ENCODE data around the gene ACSM6.

ACSM6 gene

GRCh38 chr10:95273393-95274312 lies 79.6 kb downstream of the ACSM6 start:
- no peak for DNase-seq

DNA sequence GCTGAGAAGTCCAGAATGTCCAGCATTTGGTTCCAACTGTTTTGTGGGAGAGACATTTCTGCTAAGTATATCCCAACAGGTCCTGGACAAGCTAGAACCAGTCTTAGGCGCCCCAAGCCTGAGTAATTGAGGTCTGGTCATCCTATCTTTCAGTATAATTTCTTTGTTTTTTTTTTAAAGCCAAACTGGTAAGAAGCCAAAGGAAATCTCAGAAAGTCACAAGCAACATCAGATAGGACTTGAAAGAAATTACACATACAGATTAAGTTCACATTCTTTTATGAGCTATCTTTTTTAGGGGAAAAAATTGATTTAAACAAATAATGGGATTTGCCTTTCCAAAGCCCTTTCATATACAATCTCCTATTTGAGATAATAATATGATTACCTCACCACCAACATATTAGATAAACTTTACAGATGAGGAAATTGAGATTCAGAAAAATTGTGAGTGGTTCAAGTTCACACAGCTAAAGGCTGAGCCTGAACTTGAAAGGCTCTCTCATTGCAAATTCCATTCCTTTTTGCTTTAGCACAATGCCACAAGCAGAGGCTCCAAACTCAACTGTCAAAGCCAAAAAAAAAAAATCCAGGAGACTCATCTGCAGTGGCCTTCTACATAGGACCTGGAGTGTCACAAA lies 81.8 kb downstream of the ACSM6 start:
- DNase-seq = no peak

DNA sequence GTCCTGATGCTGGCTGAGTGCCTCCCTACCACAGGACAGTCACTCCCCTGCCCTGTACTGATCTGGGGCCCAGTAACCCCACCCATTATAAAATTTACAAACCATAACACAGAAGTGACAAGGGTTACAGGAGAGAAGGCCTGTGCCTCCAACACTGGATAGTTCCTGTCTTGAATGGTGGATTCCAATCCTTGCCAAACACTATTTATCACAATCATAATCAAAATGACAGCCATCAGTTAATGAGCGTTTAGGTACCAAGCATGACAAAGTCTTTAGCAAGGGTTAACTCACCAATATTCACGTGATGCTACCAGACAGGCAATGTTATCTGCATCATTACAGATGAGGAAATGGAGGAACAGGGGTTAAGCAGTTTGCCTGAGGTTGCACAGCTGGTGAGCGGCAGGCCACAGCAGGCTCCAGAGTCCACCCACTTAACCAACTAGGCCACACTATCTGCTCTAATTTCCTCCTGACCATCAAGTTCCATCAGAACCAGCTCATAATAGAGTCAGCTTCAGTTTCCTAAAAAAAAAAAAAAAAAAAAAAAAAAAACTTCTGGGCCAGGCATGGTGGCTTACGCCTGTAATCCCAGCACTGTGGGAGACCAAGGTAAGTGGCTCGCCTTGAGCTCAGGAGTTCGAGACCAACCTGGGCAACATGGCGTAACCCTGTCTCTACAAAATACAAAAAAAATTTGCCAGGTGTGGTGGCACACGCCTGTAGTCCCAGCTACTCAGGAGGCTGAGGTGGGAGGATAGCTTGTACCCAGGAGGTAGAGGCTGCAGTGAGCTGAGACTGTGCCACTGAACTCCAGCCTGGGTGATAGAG lies 82.5 kb downstream of the ACSM6 start:
- no peak for DNase-seq

GRCh38 chr10:95277201-95277570 lies 83.1 kb downstream of the ACSM6 start:
- no peak for DNase-seq

GRCh38 chr10:95277614-95278013 lies 83.6 kb downstream of the ACSM6 start:
- DNase-seq = no peak
